CD4-positive, alpha-beta memory T cell (primary cell): ENCODE results near the gene SPATA2. TPM values are rescaled to one million over a fixed set of nuclear protein-coding genes. Genes with fewer than 3 reads are reported as not detected.

Experiments used
- CTCF ChIA-PET: fragments of 350-600 bp; sonication (Branson Sonifier 250); formaldehyde crosslinking; loops from one replicate; lab custom pipeline; 2021; ENCODE audit warnings: inconsistent platforms; ENCODE audit not compliant: partially characterized antibody; lab: Charles Lee
- POLR2A ChIA-PET: fragments of 350-600 bp; sonication (Branson Sonifier 250); formaldehyde crosslinking; loops from one replicate; lab custom pipeline; 2021; ENCODE audit not compliant: partially characterized antibody; lab: Charles Lee
- DNase-seq, 5 donors: peaks; one replicate each; pipeline versions ENCODE4 v3.0.0 to v3.0.0-alpha.2; 2020 to 2022; ENCODE audit warnings: mixed read lengths in 1 of 5
- H3K27ac ChIP-seq: one replicate; pipeline ENCODE4 v1.7.0; 2013; ENCODE audit warnings: low read depth, low read length
- H3K27me3 ChIP-seq: 2 replicates; pipeline ENCODE4 v1.7.0; 2013; ENCODE audit warnings: mild to moderate bottlenecking, low read length, moderate library complexity; ENCODE audit not compliant: insufficient read depth
- H3K36me3 ChIP-seq: 2 replicates; pipeline ENCODE4 v1.7.0; 2013; ENCODE audit warnings: mild to moderate bottlenecking, low read length, moderate library complexity; ENCODE audit not compliant: insufficient read depth
- H3K4me1 ChIP-seq: 2 replicates; pipeline ENCODE4 v1.7.0; 2013; ENCODE audit warnings: mild to moderate bottlenecking, low read length, moderate library complexity; ENCODE audit not compliant: insufficient read depth
- H3K4me3 ChIP-seq, 2 donors: one replicate each; pipeline ENCODE4 v1.7.0; 2013; ENCODE audit warnings: low read length in 2 of 2, mild to moderate bottlenecking in 1 of 2
- H3K9me3 ChIP-seq, 2 donors: one replicate each; pipeline ENCODE4 v1.7.0; 2013; ENCODE audit warnings: low read length in 2 of 2, control low read depth in 1 of 2; ENCODE audit not compliant: control insufficient read depth in 1 of 2
- H3K27ac Mint-ChIP-seq, 7 donors: one replicate each; pipeline ENCODE4 v1.8.0; 2020 to 2021; ENCODE audit warnings: mixed read lengths in 7 of 7, mild to moderate bottlenecking in 6 of 7, inconsistent platforms in 3 of 7, moderate library complexity in 3 of 7
- H3K27me3 Mint-ChIP-seq, 2 donors: one replicate each; pipeline ENCODE4 v1.8.0; 2020 to 2021; ENCODE audit warnings: mixed read lengths in 2 of 2
- H3K36me3 Mint-ChIP-seq, 2 donors: one replicate each; pipeline ENCODE4 v1.8.0; 2020 to 2021; ENCODE audit warnings: mixed read lengths in 2 of 2, inconsistent platforms in 1 of 2, mild to moderate bottlenecking in 1 of 2
- H3K4me1 Mint-ChIP-seq, 4 donors: one replicate each; pipeline ENCODE4 v1.8.0; 2020 to 2021; ENCODE audit warnings: mixed read lengths in 4 of 4, mild to moderate bottlenecking in 1 of 4
- H3K4me3 Mint-ChIP-seq, 8 donors: one replicate each; pipeline ENCODE4 v1.8.0; 2020 to 2021; ENCODE audit warnings: mixed read lengths in 8 of 8, mild to moderate bottlenecking in 7 of 8, moderate library complexity in 6 of 8, inconsistent platforms in 3 of 8
- H3K9me3 Mint-ChIP-seq, 8 donors: one replicate each; pipeline ENCODE4 v1.8.0; 2020 to 2021; ENCODE audit warnings: mixed read lengths in 8 of 8, mild to moderate bottlenecking in 5 of 8, inconsistent platforms in 3 of 8, moderate library complexity in 1 of 8
- intact Hi-C: fragments of 100-400 bp; cut with micrococcal nuclease; formaldehyde crosslinking; loops from one replicate; pipeline ENCODE4 v1.15.1; 2023
- polyA plus RNA-seq, 2 donors: library from polyadenylated mRNA; unstranded; fragments of 300-500 nt; fragmentation: Illumina TruSeq; gene quantifications; one replicate each; pipeline ENCODE4 v1.2.3, GENCODE V29; 2021
- total RNA-seq, 2 experiments: library from RNA; stranded (reverse); gene quantifications; one replicate each; pipeline ENCODE4 v1.2.3, GENCODE V29; 2021

SPATA2 gene
- total and polyA plus RNA-seq, 4 experiments from 2014 or later = 2.6 to 9.3 (median 7.8) TPM

DNA sequence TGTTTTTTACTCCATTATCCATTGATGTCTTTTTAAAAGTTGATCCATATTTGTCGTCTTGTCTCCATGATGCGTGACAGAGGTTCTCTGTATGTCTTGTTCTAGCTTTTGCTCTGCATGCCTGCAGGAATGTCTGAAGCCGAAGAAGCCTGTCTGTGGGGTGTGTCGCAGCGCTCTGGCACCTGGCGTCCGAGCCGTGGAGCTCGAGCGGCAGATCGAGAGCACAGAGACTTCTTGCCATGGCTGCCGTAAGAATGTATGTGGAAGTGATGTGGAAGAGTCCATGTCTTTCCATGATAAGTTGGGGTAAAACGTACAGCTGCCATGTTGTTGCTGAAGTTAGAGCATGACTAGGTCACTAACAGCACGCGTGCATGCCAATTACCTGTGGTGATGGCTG is 26.1 kb upstream of the SPATA2 start:
- peak overlapping the region in 1 of 8 donors; percentile 57 for H3K4me3 Mint-ChIP-seq
- ChIA-PET CTCF (interaction anchor here (1.6 kb wide), 1 partner anchor 11 kb away, joined by 3 read pairs; no protein-coding TSS in a partner anchor), POLR2A (no interaction called here)
- intact Hi-C loops = no loop called here
- Histone ChIP-seq H3K36me3 (peaks cover 27% of the 10 kb centered on the region), H3K27me3 (no peaks in the 10 kb centered on the region), H3K27ac (no peak overlapping the region), H3K4me1 (peaks cover 33% of the 10 kb centered on the region), H3K4me3 (no peak overlapping the region), H3K9me3 (no peaks in the 10 kb centered on the region)
- DNase-seq = no peak
- no peaks in the 10 kb centered on the region for H3K27me3 Mint-ChIP-seq
- peaks cover 43 to 62% (median 52%) of the 10 kb centered on the region in 4 donors for H3K4me1 Mint-ChIP-seq
- no peaks in the 10 kb centered on the region for H3K9me3 Mint-ChIP-seq
- H3K36me3 Mint-ChIP-seq = peaks cover 23 to 58% of the 10 kb centered on the region in 2 donors
- H3K27ac Mint-ChIP-seq = peak overlapping the region in 1 of 7 donors; percentile 57

DNA sequence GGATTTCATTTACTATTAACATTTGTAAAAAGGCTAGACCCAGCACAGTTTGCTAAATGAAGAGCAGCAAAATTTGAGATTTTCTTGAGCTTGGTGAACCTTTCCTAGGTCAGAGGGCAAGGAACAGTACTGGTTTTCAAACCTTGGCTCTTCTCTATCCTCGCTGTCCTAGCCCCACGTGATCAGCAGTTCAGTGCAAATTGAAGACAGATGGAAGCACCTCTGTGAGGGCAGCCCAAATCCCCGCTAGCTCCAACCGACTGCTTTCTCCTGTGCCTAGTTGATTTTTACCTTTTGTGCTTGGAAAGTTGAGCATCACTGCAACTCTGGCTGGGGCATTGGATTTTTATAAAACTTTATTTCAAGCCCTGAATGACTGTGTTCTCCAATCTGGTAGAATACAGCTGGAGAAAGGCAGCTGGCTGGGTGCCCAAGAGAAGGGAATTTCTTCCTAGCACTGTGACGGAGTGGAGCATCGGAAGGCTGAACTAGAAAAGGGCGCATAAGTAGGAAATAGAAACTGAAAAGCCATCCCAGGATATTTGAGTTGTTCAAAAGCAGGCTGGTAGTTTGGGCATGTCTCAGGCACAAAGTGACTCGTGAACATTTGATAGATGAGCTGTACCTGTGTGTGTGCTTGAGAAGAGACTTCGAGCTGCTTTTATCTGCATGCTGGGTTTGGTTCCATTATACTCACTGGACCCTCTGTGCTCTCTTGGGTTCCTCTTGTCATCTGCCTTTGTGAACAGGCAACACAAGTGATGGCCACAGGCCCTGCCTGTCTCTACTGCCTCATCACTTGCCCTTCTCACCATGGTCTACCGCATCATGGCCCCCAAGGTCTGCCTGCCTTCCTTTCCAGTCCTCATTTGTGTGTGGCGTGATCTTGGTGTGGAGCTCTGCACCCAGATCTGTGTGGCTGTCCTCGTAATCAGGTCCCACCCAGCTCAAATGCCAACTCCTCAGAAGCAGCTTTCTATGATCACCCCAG is 23.1 kb upstream of the SPATA2 start:
- H3K27ac ChIP-seq = no peak overlapping the region
- H3K36me3 Mint-ChIP-seq = peaks cover 12 to 40% of the 10 kb centered on the region in 2 donors
- DNase-seq = no peak
- H3K4me1 Mint-ChIP-seq = peaks cover 44 to 65% (median 51%) of the 10 kb centered on the region in 4 donors
- ChIA-PET POLR2A (interaction anchor here (0.8 to 4.4 kb wide), 3 partner anchors 15 to 126 kb away, joined by 4 to 48 read pairs (median 13); partner anchors contain the start of genes SLC9A8 and SPATA2), CTCF (interaction anchor here (0.6 to 1.6 kb wide), 2 partner anchors 27 to 43 kb away, joined by 3 read pairs; no protein-coding TSS in a partner anchor)
- H3K9me3 ChIP-seq = no peaks in the 10 kb centered on the region
- H3K27ac Mint-ChIP-seq = peak overlapping the region; percentile 30 to 83 (median 72)
- no peaks in the 10 kb centered on the region for H3K27me3 Mint-ChIP-seq
- no peaks in the 10 kb centered on the region for H3K9me3 Mint-ChIP-seq
- peaks cover 13% of the 10 kb centered on the region for H3K36me3 ChIP-seq
- peaks cover 43% of the 10 kb centered on the region for H3K4me1 ChIP-seq
- H3K27me3 ChIP-seq = no peaks in the 10 kb centered on the region
- intact Hi-C loops = loop anchor here (5.0 kb wide), 1 partner anchor 226 kb away; the partner anchor contains the start of gene B4GALT5
- H3K4me3 Mint-ChIP-seq = peak overlapping the region; percentile 55 to 99 (median 98)
- H3K4me3 ChIP-seq = no peak overlapping the region

DNA sequence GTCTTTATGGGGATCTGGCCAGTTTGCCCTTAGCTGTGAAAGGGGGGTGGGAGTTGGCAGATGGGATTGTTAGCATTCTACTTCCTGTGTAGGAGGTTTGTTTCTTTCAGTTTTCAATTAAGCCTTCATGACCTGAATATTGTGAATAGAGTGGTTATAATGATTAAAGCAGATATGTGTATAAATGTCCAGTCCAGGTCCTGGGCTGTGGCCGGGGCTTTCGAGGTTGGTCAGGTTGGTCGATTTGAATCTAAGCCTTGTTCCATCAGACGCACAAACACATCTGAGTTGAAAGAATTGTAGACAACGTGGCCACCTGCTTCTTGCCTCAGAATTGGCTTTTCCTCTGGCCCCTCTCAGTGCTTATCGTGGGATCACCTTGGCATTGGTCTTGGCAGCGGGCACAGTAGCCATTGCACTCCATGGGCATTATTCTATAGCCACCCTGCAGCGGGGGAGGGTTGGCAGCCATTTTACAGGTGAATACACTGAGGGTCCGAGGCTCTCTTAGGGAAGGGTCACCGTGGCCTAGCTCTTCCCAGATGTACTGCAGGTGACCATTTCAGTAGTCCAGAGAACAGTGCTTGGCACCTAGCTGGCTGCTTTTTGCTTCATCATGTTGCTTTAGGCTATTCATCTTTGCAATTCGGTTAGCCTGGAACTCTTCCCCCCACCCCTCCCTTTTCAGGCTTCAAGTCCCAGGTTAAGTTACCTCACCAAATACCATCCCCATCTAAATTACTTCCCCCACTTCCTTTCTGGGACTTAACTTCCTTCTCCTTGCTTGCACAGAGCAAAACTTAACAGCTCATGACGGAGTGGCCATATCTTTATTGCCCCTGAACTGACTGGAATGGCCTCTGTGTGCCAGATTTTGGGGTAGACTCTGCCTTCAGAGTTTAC is 21.9 kb upstream of the SPATA2 start:
- Histone ChIP-seq H3K27ac (peak overlapping the region; percentile 88), H3K9me3 (no peaks in the 10 kb centered on the region), H3K4me3 (peak overlapping the region; percentile 88 to 100), H3K4me1 (peaks cover 40% of the 10 kb centered on the region), H3K36me3 (peaks cover 13% of the 10 kb centered on the region), H3K27me3 (no peaks in the 10 kb centered on the region)
- ChIA-PET CTCF (interaction anchor here (1.6 to 2.3 kb wide), 2 partner anchors 22 to 44 kb away, joined by 3 to 17 read pairs; partner anchors contain the start of gene SPATA2), POLR2A (interaction anchor here (0.9 to 4.4 kb wide), 7 partner anchors 15 to 547 kb away, joined by 3 to 48 read pairs (median 7); partner anchors contain the start of genes PEDS1, SLC9A8, SPATA2 and UBE2V1)
- intact Hi-C loops = loop anchor here (2.0 to 5.0 kb wide), 2 partner anchors 124 to 225 kb away; partner anchors contain the start of genes B4GALT5 and SLC9A8
- peaks cover 12 to 31% of the 10 kb centered on the region in 2 donors for H3K36me3 Mint-ChIP-seq
- H3K27me3 Mint-ChIP-seq = no peaks in the 10 kb centered on the region
- H3K27ac Mint-ChIP-seq = peak overlapping the region; percentile 83 to 98 (median 95)
- H3K4me1 Mint-ChIP-seq = peaks cover 41 to 56% (median 46%) of the 10 kb centered on the region in 4 donors
- H3K9me3 Mint-ChIP-seq = no peaks in the 10 kb centered on the region
- H3K4me3 Mint-ChIP-seq = peak overlapping the region; percentile 97 to 99 (median 98)
- peak in 1 of 5 donors; percentile 24 for DNase-seq

DNA sequence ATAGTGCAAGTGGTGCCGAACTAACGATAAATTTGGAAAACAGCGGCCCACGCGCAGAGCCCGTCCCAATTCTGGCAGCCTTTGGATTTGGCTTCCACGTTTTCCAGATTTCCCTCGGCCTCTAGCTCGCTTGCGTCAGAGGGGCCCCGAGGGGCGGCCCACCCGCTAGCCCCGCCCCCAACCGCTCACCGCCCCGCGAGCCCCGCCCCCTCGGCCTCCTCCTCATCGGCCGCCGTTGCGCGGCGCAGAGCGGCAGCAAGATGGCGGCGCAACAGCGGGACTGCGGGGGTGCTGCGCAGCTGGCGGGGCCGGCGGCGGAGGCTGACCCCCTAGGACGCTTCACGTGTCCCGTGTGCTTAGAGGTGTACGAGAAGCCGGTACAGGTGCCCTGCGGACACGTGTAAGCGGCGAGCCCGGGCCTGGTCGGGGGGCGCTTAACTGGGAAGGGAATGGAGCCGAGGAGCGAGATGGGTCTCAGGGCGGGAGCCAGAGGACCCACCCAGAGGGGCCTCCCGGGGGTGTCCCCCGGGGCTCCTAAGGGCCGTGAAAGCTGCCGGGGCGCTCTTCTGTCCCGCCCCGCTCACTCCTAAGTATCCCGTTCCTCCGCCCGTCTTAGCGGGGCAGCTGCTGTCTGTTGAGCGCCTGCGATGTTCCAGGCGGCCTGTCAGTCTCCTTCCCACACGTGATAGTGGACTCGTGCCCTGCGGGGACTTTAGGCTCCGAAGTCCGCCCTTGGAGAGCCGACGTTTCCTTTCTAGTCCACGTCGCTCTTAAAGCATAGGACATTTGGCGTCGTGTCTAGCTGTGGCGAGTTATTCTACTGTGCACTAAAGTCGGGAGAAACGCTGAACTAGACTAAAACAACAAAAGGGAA is 21.1 kb upstream of the SPATA2 start, which contains the start of gene RNF114:
RNF114 (plus strand) TSS at position 245 of the 874 bp plus-strand sequence; CDS start at position 261, 16 bp downstream.
- Mint-ChIP-seq H3K9me3 (no peaks in the 10 kb centered on the region), H3K4me1 (peaks cover 38 to 50% (median 43%) of the 10 kb centered on the region in 4 donors), H3K27ac (peak within 1 kb of the TSS; percentile 83 to 98 (median 95)), H3K36me3 (peaks cover 10 to 22% of the 10 kb centered on the region in 2 donors), H3K27me3 (no peaks in the 10 kb centered on the region), H3K4me3 (peak within 1 kb of the TSS; percentile 97 to 99 (median 98))
- peak within 1 kb of the TSS; percentile 88 for H3K27ac ChIP-seq
- ChIA-PET POLR2A (interaction anchor here (0.9 to 4.4 kb wide), 12 partner anchors 12 to 1605 kb away, joined by 3 to 48 read pairs (median 5); partner anchors contain the start of genes B4GALT5, PEDS1, SLC9A8 and SPATA2), CTCF (interaction anchor here (0.8 to 2.3 kb wide), 2 partner anchors 21 to 135 kb away, joined by 3 to 17 read pairs; partner anchors contain the start of gene SPATA2)
- intact Hi-C loops = loop anchor here (1.0 to 5.0 kb wide), 3 partner anchors 21 to 224 kb away; partner anchors contain the start of genes B4GALT5, SLC9A8 and SPATA2
- H3K9me3 ChIP-seq = no peaks in the 10 kb centered on the region
- H3K4me3 ChIP-seq = peak within 1 kb of the TSS; percentile 88 to 100
- H3K36me3 ChIP-seq = peaks cover 6% of the 10 kb centered on the region
- H3K4me1 ChIP-seq = peaks cover 40% of the 10 kb centered on the region
- H3K27me3 ChIP-seq = no peaks in the 10 kb centered on the region
- DNase-seq = peak; percentile 85 to 87 (median 86)

DNA sequence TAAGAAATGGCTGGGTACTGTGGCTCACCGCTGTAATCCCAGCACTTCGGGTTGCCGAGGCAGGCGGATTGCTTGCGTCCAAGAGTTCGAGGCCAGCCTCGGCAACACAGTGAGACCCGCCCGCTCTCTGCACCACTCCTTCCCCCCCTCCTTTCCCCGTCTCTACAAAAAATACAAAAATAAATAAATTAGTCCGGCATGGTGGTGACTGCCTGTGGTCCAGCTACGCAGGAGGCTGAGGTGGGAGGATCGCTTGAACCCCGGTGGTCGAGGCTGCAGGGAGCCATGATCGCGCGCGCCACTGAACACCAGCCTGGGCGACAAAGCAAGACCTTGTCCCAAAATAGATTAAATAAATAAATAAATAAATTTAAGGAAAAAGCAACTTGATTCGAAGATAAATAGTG is 20.4 kb upstream of the SPATA2 start:
- peak overlapping the region; percentile 63 to 98 (median 98) for H3K4me3 Mint-ChIP-seq
- Histone ChIP-seq H3K27ac (peak overlapping the region; percentile 27), H3K4me1 (peaks cover 40% of the 10 kb centered on the region), H3K27me3 (no peaks in the 10 kb centered on the region), H3K9me3 (no peaks in the 10 kb centered on the region), H3K36me3 (no peaks in the 10 kb centered on the region), H3K4me3 (no peak overlapping the region)
- POLR2A ChIA-PET = interaction anchor here (0.9 to 4.4 kb wide), 9 partner anchors 11 to 1606 kb away, joined by 3 to 48 read pairs (median 5); partner anchors contain the start of genes B4GALT5, PEDS1, SLC9A8 and SPATA2
- H3K9me3 Mint-ChIP-seq = no peaks in the 10 kb centered on the region
- peaks cover 34 to 44% (median 38%) of the 10 kb centered on the region in 4 donors for H3K4me1 Mint-ChIP-seq
- no peak for DNase-seq
- peak overlapping the region in 5 of 7 donors; percentile 43 to 85 (median 79) for H3K27ac Mint-ChIP-seq
- no peaks in the 10 kb centered on the region for H3K27me3 Mint-ChIP-seq
- H3K36me3 Mint-ChIP-seq = peaks cover 4 to 16% of the 10 kb centered on the region in 2 donors
- intact Hi-C loops = loop anchor here (1.0 to 5.0 kb wide), 3 partner anchors 20 to 223 kb away; partner anchors contain the start of genes B4GALT5, SLC9A8 and SPATA2
- CTCF ChIA-PET = interaction anchor here (0.6 to 2.3 kb wide), 4 partner anchors 21 to 136 kb away, joined by 3 to 17 read pairs (median 4); partner anchors contain the start of gene SPATA2
